CD4-positive, alpha-beta T cell treated with Interleukin-15 for 4 hours (primary cell): Measurements from ENCODE around the gene DIP2B.
"Not testable (repeated sequence)": the region's sequence is repeated elsewhere in the genome, so short reads cannot be mapped to it uniquely, and the experiment has no call there.

ENCODE experiments used
- DNase-seq: peaks from one replicate; pipeline ENCODE4 v3.0.0-alpha.2; 2020; ENCODE audit warnings: low spot score

Gene DIP2B

DNA sequence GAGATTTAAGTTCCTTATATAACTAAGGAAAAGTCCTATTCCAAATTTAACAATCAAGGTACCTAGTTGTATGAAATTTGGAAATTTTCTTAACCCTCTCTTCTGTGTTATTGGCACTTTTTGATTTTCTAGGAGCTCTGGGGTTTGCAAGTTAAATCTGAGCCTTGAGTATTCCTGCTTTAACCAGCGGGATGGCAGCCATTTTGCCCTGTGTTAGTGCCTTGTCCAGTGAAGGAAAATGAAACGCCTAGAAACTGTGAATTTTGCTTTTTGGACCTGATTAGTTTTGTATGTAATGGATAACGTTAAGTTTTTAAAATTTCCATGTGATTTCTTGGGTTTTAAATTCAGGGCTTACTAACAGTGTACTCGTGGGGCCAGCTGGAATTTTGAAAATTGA, 45.1 kb downstream of the DIP2B start:
- DNase-seq: no peak

DNA sequence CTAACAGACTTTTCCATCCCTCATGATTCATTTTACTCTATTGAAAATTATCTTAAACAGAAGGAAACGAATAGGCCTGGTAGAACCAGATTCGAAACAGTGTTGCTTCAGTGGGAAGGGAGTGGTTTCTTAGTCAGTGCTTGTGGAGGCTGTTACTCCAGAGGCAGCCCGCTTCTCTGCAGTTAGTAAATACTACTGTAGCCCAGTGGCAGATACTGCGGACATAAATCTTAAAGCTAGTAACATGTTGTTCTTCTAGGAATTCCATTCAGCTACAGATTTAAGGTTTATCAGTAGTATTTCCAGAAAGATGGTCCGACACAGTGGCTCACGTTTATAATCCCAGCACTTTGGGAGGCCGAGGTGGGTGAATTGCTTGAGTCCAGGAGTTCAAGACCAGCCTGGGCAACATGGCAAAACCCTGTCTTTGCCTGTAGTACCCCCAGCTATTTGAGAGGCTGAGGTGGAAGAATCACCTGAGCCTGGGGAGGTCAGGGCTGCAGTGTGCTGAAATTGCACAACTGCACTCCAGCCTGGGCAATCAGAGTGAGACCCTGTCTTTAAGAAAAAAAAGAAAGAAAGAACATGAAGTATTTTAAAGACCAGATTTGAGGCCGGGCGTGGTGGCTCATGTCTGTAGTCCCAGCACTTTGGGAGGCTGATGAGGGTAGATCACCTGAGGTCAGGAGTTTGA, 45.9 kb downstream of the DIP2B start:
- no peak for DNase-seq

DNA sequence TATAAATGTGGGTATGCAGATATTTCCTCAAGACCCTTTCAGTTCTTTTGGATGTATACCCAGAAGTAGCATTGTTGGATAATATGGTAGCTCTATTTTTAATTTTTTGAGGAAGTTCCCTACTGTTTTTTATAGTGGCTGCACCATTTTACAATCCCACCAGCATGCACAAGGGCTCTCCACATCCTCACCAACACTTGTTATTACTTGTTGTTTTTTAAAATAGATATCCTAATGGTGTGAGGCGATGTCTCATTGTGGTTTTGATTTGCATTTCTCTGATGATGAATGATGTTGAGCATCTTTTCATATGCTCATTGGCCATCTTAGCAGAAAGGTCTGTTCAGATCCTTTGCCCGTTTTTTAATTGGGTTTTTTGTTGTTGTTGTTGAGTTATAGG, 47.1 kb downstream of the DIP2B start:
- no peak for DNase-seq

DNA sequence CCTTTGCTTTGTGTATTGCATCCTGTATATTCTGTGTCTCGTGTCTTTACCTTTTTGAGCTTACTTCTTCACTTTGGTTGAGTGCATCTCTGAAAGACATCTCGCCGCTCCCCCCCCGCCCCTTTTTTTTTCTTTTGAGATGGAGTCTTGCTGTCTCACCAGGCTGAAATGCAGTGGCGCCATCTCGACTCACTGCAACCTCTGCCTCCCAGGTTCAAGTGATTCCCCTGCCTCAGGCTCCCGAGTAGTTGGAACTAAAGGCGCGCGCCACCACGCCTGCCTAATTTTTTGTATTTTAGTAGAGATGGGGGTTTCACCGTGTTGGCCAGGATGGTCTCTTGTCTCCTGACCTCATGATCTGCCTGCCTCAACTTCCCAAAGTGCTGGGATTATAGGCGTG, 49.9 kb downstream of the DIP2B start:
- DNase-seq: no peak

DNA sequence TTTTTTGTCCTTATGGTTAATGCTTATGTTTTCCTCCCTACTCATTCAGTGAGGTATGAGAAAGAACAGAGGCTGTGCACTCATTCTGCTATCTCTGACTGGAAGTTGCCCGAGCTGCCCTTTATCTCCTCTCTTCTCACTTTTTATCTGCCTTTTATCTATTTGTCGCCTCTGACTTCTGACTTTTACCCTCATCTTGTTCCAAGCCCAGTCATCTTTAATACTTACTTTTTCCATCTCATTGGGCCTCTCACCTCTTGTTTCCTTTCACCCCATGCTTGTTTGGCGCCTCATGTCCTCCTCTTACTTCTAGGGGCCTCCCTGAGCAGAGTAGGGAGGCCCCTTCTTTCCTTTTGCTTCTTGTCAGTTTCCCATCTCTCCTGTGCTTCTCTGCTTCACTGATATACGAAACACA, 50.7 kb downstream of the DIP2B start:
- DNase-seq: no peak

DNA sequence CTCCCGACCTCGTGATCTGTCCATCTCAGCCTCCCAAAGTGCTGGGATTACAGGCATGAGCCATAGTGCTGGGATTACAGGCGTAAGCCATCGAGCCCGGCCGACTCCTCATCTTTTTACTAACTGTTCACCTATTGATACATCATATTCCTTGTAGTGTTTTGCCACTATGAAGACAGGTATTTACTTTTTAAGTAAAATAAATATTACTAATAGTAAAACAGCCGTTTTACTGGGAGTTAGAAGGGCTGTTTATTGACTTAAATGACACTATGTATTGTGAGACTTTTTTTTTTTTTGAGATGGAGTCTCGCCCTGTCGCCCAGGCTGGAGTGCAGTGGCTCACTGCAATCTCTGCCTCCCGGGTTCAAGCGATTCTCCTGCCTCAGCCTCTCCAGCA, 51.5 kb downstream of the DIP2B start:
- no peak for DNase-seq

DNA sequence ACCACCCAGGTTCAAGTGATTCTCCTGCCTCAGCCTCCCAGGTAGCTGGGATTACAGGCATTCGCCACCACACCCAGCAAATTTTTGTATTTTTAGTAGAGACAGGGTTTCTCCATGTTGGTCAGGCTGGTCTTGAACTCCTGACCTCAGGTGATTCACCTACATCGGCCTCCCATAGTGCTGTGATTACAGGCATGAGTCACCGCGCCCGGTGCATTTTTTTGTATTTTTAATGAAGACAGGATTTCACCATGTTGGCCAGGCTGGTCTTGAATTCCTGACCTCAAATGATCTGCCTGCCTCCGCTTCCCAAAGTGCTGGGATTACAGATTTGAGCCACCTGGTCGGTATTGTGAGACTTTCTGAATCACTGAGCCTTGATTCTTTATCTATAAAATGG, 52.0 kb downstream of the DIP2B start:
- DNase-seq: not testable (repeated sequence)

DNA sequence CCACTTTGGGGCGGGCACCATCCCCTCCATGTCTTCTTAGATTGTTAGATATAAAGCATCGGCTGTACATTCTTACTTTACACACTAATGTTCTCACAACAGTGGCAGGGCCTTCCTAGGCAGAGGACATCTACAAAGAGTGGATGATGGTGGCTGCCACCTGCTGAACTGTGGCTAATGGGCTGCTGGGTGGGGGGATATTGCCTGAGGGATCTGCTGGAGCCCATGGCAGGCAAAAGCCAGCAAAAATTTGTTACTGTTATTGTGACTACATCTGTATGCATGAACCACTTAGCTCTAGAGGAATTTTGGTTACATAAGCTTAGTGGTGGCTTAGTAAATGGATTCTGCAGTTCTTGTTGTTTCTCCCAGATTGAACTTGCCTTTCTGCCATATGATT, 52.6 kb downstream of the DIP2B start:
- no peak for DNase-seq

DNA sequence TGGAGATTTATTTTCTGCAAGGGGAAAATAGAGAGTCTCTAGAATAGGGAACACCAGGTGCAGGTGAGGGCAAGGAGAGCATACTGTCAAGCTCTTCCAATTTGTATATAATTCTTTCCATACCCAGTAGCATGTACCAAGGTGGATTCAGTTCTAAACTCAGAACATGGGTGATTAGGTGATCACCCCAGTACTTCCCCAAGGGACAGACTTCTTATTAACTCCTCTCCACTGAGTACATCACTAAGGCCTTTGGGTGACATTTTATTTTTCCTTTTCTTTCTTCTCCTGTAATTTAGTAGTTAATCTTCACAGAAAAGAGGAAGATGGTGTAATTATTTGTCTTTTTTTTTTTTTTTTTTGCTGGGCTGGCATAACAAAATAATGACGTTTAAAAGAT, 54.2 kb downstream of the DIP2B start:
- no peak for DNase-seq

DNA sequence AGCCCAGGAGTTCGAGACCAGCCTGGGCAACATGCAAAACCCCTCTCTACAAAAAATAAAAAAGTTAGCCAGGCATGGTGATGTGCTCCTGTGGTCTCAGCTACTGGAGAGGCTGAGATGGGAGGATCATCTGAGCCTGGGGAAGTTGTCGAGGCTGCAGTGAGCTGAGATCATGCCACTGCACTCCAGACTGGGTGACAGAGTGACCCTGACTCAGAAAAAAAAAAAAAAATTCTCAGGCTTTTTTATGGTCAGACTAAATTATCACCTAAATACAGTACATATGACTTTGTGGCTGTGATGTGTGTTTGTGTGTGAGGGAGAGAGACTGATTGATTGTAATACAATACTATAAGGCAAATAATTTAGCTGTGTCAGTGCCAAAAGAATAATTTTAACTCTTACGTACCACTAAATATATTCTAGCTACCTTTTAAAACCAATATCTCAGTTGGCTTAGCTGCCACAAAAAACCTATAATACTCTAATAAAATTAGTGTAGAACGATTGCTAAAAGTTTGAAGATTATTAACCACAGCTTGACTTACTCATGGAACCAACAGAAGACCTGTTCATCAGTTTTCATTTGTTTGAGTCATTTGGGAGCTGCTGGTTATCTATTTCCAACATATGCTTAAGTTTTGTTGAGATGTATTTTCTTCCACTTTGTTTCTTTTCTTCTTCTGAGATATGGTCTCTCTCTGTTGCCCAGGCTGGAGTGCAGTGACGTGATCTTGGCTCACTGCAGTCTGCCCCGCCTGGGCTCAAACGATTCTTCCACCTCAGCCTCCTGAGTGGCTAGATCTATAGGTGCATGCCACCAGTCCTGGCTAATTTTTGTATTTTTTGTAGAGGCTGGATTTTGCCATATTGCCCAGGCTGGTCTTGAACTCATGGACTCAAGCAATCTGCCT, 58.0 kb downstream of the DIP2B start:
- no peak for DNase-seq

DNA sequence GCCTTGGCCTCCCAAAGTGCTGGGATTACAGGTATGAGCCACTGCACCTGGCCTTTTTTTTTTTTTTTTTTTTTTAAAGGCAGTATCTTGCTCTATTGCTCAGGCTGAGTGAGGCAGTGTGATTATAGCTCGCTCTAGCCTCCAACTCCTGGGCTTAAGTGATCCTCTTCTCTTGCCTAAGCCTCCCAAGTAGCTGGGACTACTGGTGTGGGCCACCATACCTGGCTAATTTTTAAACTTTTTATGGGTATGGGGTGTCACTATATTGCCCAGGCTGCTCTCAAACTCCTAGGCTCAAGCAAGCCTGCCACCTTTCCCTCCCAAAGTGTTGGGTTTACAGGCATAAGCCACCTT, 58.6 kb downstream of the DIP2B start:
- no peak for DNase-seq

DNA sequence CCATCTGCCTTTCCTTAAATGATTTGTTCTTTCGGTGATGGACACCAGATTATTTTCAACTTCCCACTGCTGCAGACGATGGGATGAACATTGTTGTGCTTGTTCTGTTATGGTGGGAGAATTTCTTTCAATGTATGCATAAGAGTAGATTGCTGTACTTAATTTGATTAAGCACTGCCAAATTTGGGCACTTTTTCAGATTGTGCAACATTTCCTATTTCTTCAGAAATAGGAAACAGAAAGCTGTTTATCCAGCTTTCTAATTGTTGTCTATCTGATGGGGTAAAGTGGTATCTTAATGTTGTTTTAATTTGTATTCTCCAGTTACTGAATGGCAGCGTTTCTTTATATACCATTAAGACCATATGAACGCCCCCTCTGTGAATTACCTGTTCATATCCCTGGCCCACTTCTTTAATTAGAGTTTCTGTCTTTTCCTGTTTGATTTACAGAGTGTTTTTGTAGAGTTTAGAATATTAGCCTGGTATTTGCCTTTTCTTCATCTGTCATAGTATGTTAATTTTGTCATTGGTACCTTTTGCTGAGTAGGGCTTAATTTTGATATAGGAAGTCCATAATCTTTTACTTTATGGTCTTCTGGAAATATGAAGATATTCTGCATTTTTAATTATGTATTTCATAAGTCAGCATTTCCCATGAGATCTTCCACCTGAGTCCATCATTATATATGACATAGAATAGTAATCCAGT, 59.6 kb downstream of the DIP2B start:
- no peak for DNase-seq

DNA sequence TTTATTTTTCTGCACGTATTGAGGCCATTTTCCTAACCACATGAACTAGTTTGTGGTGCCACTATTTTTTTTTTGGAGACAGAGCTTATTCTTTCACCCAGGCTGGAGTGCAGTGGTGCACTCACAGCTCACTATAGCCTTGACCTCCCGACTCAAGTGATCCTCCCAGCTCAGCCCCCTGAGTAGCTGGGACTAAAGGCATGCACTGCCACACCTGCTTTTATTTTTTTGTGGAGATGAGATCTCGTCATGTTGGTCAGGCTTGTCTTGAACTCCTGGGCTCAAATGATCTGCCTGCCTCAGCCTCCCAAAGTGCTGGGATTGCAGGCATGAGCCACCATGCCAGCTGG, 60.1 kb downstream of the DIP2B start:
- no peak for DNase-seq

DNA sequence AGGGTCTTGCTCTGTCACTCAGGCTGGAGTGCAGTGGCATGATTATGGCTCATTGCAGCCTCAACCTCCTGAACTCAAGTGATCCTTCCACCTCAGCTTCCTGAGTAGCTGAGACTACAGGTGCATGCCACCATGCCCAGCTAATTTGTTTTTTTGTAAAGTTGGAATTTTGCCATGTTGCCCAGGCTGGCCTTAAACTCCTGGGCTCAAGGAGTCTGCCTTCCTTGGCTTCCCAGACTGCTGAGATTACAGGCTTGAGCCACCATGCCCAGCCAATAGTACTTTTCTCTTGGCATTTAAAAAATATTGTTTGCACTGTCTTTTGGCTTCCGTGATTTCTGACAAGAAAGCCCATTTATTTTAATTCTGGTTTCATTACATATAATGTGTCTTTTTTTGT, 61.3 kb downstream of the DIP2B start:
- DNase-seq: no peak

DNA sequence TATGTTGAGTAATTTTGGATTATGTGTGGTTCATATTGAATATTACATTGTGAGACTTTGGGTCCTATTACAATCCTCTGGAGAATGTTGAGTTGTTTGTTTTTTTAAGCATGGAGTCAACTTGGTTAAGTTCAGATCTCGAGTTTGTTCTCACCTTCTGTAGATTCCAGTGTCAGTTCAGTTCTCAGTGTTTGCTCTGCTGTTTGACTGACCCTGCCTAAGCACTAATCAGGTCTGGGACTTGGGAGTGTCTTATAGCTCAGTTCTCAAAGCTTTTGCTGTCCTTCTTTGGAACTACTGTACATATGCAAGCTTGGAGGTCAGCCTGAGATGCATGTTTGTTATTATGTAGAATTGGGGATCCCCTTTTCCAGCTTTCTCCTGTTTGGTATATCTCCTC, 63.1 kb downstream of the DIP2B start:
- DNase-seq: no peak

DNA sequence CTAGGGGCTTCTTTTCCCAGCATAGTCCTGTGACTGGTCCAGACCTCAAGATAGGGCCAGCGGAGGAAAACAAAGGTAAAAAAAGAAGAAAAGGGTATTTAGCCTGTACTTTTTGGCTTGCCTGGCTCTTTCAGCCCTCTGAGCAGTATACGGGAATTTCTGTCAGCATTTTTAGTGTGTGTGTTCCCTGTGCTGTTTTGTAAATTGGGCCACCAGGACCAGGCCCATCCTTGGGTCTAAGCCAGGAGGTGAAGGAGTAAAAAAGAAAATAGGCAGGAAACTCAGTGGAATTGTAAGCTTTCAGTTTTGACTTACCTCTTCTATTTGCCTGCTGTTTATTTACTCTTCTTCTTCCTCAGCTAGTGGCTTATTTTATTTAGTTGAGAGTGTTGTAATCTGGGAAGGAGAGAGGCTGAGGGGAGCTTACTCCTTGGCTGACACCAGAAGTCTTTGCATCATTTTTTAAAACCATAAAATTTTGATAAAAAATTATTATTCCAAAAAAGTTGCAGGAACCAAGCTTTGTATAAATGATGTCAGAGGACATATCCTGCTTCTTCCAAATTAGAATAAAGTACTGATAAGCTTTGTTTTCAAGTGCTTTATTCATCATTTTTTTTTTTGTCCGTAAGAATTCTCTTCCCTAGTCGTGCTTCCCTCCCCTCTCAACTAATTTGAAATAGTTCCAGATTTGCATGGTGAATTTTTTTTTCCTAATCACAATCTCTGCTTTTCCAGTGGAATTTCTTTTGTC, 63.7 kb downstream of the DIP2B start:
- no peak for DNase-seq

DNA sequence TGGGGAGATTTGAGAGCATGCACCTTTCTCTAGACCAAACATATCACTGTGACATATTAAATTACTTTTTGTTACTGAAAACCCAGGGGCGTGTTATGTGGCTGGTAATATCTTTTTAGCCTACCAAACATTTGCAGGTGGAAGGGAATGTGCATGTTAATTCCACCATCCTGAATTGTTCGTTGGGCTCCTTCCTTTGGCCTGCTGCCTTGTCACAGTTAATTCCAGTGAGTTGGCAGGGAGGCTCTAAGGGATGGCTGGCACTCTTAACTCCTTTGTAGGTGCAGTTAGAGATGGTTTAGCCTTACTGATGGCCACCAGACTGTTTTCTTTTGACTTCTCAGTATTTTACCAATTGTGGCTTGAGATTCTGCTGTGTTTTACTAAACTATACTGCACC, 64.5 kb downstream of the DIP2B start:
- no peak for DNase-seq

DNA sequence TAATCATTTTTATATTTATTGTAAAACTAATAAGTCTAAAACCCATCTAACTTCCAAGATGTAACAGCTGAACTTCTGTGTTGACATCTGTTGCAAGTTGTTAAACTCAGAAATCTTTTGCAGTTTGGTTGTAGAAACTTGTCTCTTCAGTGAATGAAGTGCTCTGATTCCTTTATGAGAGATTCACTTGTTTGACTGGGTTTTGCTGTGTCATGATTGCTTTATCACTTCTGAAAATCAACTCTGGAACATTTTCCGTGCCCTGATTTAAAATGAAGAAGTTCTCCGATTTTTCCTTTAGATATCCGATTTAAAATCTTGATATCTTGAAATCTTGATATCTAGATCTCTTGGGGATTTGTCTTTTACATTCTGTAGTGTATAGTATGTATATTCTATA, 65.1 kb downstream of the DIP2B start:
- no peak for DNase-seq

DNA sequence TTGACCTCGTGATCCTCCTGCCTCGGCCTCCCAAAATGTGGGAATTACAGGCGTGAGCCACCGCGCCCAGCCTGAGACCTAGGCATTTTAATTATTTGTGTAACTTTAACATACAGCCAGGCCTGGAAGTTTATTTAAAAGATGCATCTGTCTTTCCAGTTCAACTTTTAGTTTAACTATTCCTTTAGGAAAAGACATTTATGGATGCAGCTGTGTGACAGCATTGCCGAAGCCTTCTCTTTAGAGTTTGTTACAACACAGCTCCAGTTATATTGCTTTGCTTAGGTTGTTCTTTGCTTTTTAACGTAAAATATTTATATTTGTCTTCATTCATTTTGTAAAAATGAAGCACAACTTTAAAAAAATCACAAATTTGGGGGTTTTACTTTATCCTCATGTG, 67.0 kb downstream of the DIP2B start:
- DNase-seq: no peak

DNA sequence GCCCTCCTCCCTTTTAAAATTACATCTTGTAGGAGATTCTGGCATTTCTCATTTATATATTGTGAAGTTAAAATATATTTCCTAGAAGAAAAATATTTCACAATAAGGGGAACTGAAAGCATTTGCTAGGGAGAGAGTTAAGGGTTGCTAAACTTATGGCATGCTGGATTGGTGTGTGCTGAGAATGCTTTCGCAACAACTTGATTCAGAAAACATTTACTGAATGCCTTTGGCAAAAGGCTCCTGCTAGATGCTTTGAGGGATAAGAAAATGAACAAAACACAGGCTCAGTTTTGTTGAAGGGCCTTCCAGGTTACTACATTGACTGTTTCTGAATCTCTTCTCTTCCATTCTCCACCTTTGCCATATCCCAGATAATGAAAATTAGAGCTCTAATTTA, 67.5 kb downstream of the DIP2B start:
- no peak for DNase-seq

DNA sequence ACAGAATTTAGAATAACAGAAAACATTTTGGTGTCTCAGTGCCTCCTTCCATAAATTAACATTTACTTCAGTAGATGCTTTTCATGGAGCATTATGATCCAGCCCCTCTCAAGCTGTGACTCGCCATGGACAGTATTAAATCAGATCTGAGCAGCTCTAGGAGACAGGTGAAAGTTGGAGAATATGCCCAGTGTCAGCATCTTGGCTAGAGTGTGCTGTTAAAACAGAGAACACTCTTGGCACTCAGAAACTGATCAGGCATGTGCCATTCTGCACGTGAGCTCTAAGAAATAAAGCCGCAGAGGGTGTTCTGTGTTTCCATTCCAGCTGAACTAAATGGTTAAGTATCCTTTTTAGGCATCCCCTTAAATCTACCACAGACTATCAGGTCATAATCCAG, 68.0 kb downstream of the DIP2B start:
- no peak for DNase-seq

DNA sequence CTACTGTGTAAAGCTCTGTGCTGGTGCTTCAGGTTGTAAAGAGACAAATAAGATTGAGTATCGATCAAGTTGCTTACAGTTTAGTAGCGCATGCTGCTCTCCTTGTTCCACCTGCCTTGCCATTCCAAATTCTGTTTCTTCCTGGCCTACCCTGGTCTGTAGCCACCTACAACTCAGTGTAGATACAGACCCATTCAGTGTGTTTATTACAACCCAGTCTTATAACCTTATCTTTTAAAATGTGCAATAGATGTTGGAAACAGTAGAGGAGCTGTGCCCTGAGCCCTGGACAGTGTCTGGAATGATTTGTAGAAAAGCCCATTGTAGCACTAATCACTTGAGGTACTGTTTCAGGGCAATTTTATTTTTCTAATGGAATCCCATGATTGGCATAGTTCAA, 68.5 kb downstream of the DIP2B start:
- DNase-seq: no peak
